HEK293 (cell line): ENCODE data around the gene DPT.

Experiments used
- EGR2 ChIP-seq: fragments of 450-650 bp; formaldehyde crosslinking; IDR thresholded peaks from 2 replicates; pipeline ENCODE4 v1.5.1; 2016; ENCODE audit warnings: low read depth, missing biosample characterization, missing genetic modification characterization
- HOXD13 ChIP-seq: sonication (generic); formaldehyde crosslinking; IDR thresholded peaks from 2 replicates; pipeline ENCODE4 v1.8.0; 2022; ENCODE audit warnings: missing genetic modification reagents, borderline replicate concordance
- INSM2 ChIP-seq: fragments of 450-650 bp; formaldehyde crosslinking; IDR thresholded peaks from 2 replicates; pipeline ENCODE4 v1.5.1; 2016; ENCODE audit warnings: missing biosample characterization, missing genetic modification characterization
- KLF16 ChIP-seq: fragments of 450-650 bp; formaldehyde crosslinking; IDR thresholded peaks from 2 replicates; pipeline ENCODE4 v1.5.1; 2017; ENCODE audit warnings: missing biosample characterization, missing genetic modification characterization
- KLF8 ChIP-seq: fragments of 450-650 bp; formaldehyde crosslinking; IDR thresholded peaks from 2 replicates; pipeline ENCODE4 v1.5.1; 2016; ENCODE audit warnings: missing biosample characterization, missing genetic modification characterization
- MYNN ChIP-seq: fragments of 450-650 bp; formaldehyde crosslinking; IDR thresholded peaks from 2 replicates; pipeline ENCODE4 v1.5.1; 2016; ENCODE audit warnings: missing biosample characterization, missing genetic modification characterization, borderline replicate concordance
- PRDM1 ChIP-seq: fragments of 450-650 bp; formaldehyde crosslinking; IDR thresholded peaks from 2 replicates; pipeline ENCODE4; 2016; ENCODE audit warnings: missing biosample characterization, missing genetic modification characterization
- PRDM4 ChIP-seq: fragments of 450-650 bp; formaldehyde crosslinking; IDR thresholded peaks from 2 replicates; pipeline ENCODE4 v1.5.1; 2017; ENCODE audit warnings: missing biosample characterization, missing genetic modification characterization
- SP3 ChIP-seq: fragments of 450-650 bp; formaldehyde crosslinking; IDR thresholded peaks from 2 replicates; pipeline ENCODE4 v1.5.1; 2016; ENCODE audit warnings: missing biosample characterization, missing genetic modification characterization
- SP7 ChIP-seq: fragments of 450-650 bp; formaldehyde crosslinking; IDR thresholded peaks from 2 replicates; pipeline ENCODE4 v1.5.1; 2016; ENCODE audit warnings: missing biosample characterization, missing genetic modification characterization
- ZBTB48 ChIP-seq: fragments of 450-650 bp; formaldehyde crosslinking; IDR thresholded peaks from 2 replicates; pipeline ENCODE4 v1.5.1; 2016; ENCODE audit warnings: missing biosample characterization, missing genetic modification characterization
- ZEB2 ChIP-seq: fragments of 450-650 bp; formaldehyde crosslinking; IDR thresholded peaks from 2 replicates; pipeline ENCODE4 v1.5.1; 2016; ENCODE audit warnings: missing biosample characterization, missing genetic modification characterization
- ZNF2 ChIP-seq: fragments of 450-650 bp; formaldehyde crosslinking; IDR thresholded peaks from 2 replicates; pipeline ENCODE4 v1.5.1; 2016; ENCODE audit warnings: missing biosample characterization, missing genetic modification characterization
- ZNF239 ChIP-seq: fragments of 450-650 bp; formaldehyde crosslinking; IDR thresholded peaks from 2 replicates; pipeline ENCODE4 v1.5.1; 2016; ENCODE audit warnings: missing biosample characterization, missing genetic modification characterization
- ZNF24 ChIP-seq: fragments of 450-650 bp; formaldehyde crosslinking; IDR thresholded peaks from 2 replicates; pipeline ENCODE4 v1.5.1; 2016; ENCODE audit warnings: missing biosample characterization, missing genetic modification characterization
- ZNF324 ChIP-seq: fragments of 450-650 bp; formaldehyde crosslinking; IDR thresholded peaks from 2 replicates; pipeline ENCODE4 v1.5.1; 2016; ENCODE audit warnings: missing biosample characterization, missing genetic modification characterization
- ZNF335 ChIP-seq: fragments of 450-650 bp; formaldehyde crosslinking; conservative IDR thresholded peaks from 2 replicates; pipeline ENCODE4 v1.5.1; 2016; ENCODE audit warnings: missing biosample characterization, missing genetic modification characterization
- ZNF366 ChIP-seq: fragments of 450-650 bp; formaldehyde crosslinking; conservative IDR thresholded peaks from 2 replicates; pipeline ENCODE4 v1.5.1; 2016; ENCODE audit warnings: missing biosample characterization, missing genetic modification characterization
- ZNF426 ChIP-seq: fragments of 450-650 bp; formaldehyde crosslinking; IDR thresholded peaks from 2 replicates; pipeline ENCODE4 v1.5.1; 2017; ENCODE audit warnings: missing biosample characterization, missing genetic modification characterization, mild to moderate bottlenecking, inconsistent platforms, moderate library complexity
- ZNF501 ChIP-seq: fragments of 450-650 bp; formaldehyde crosslinking; IDR thresholded peaks from 2 replicates; pipeline ENCODE4 v1.5.1; 2016; ENCODE audit warnings: missing biosample characterization, missing genetic modification characterization
- ZNF560 ChIP-seq: fragments of 450-650 bp; formaldehyde crosslinking; IDR thresholded peaks from 2 replicates; pipeline ENCODE4 v1.5.1; 2017; ENCODE audit warnings: missing biosample characterization, missing genetic modification characterization, borderline replicate concordance
- ZNF629 ChIP-seq: fragments of 450-650 bp; formaldehyde crosslinking; IDR thresholded peaks from 2 replicates; pipeline ENCODE4 v1.5.1; 2017; ENCODE audit warnings: missing biosample characterization, missing genetic modification characterization
- ZNF660 ChIP-seq: fragments of 450-650 bp; IDR thresholded peaks from 2 replicates; pipeline ENCODE4 v1.5.1; 2018; ENCODE audit warnings: missing biosample characterization, mild to moderate bottlenecking, missing genetic modification characterization
- ZNF692 ChIP-seq: fragments of 450-650 bp; formaldehyde crosslinking; IDR thresholded peaks from 2 replicates; pipeline ENCODE4 v1.5.1; 2016; ENCODE audit warnings: missing biosample characterization, missing genetic modification characterization
- ZNF707 ChIP-seq: fragments of 450-650 bp; formaldehyde crosslinking; IDR thresholded peaks from 2 replicates; pipeline ENCODE4 v1.5.1; 2016; ENCODE audit warnings: missing biosample characterization, missing genetic modification characterization
- ZNF777 ChIP-seq: fragments of 450-650 bp; formaldehyde crosslinking; IDR thresholded peaks from 2 replicates; pipeline ENCODE4 v1.5.1; 2017; ENCODE audit warnings: missing biosample characterization, missing genetic modification characterization, borderline replicate concordance
- ZNF843 ChIP-seq: fragments of 450-650 bp; formaldehyde crosslinking; IDR thresholded peaks from 2 replicates; pipeline ENCODE4 v1.5.1; 2016; ENCODE audit warnings: missing biosample characterization, missing genetic modification characterization
- ZSCAN5A ChIP-seq: fragments of 450-650 bp; formaldehyde crosslinking; IDR thresholded peaks from 2 replicates; pipeline ENCODE4 v1.5.1; 2016; ENCODE audit warnings: missing biosample characterization, missing genetic modification characterization
- ZXDB ChIP-seq: fragments of 450-650 bp; formaldehyde crosslinking; IDR thresholded peaks from 2 replicates; pipeline ENCODE4 v1.5.1; 2016; ENCODE audit warnings: missing biosample characterization, missing genetic modification characterization

Gene DPT

DNA sequence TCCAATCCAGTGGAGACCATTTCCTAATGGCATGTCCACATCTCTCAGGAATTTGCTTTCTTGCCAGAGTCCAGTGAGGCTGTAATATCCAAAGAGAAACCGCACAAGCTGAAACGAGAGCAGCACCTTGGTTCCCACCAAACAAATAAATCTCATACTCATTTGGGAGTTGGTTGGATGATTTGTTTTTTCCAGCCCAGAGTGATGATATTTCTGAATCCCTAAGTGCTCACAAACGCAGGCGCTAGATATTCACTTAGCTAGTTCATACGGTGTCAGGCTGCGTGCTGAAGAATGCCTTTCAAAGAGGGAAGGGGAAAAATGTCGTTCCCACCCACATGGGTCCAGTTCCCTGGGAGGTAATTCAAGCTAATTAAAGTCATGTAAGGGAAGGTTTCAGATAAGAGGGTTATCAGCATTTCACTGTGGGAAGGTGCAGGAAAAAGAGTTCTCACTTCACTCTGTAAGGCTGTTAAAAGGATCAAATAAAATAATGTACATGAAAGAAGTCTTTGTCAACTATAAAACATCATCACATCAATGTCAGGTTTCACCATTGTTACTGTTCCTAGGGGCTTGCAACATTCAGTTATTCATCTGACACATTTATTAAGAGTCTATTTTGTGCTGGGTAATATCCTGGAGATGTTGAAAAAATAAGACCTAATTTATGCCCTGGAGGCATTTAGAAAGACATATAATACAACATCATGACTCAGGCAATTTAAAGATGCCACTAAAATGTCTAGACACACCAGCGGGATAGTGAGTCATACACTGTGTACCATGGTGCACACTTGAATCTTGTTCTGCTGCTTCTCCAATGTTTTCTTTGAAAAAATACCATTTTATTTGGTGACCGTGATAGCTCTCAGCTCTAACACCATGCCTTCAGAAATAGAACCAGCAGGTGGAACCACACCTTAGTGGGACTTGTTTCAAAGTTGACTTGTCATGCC is 19.3 kb downstream of the DPT start (continued):
- TF ChIP-seq MYNN (tag by site-specific recombination) (no peak), ZNF660 (tag by site-specific recombination) (peak; percentile 58; the same call in 1 of the 2 replicates), PRDM4 (0 out of 2 replicates have a peak, but pooled peaks have one; percentile 28), INSM2 (tag by site-specific recombination) (0 out of 2 replicates have a peak, but pooled peaks have one; percentile 45), ZNF426 (tag by site-specific recombination) (no peak), ZNF501 (tag by site-specific recombination) (0 out of 2 replicates have a peak, but pooled peaks have one; percentile 38), ZNF335 (tag by site-specific recombination) (peak; percentile 63), KLF16 (peak; percentile 34; the same call in 1 of the 2 replicates), SP7 (tag by site-specific recombination) (peak; percentile 75), ZNF629 (tag by site-specific recombination) (peak; percentile 79), ZNF843 (tag by site-specific recombination) (peak; percentile 65), HOXD13 (CRISPR knock-in tag) (0 out of 2 replicates have a peak, but pooled peaks have one; percentile 8), EGR2 (peak; percentile 67), ZXDB (tag by site-specific recombination) (peak; percentile 35; the same call in 1 of the 2 replicates), ZEB2 (tag by site-specific recombination) (peak; percentile 82), ZBTB48 (peak; percentile 69), ZSCAN5A (tag by site-specific recombination) (no peak), ZNF239 (no peak), ZNF366 (tag by site-specific recombination) (peak; percentile 42; the same call in 1 of the 2 replicates), KLF8 (tag by site-specific recombination) (peak; percentile 81), ZNF24 (tag by site-specific recombination) (0 out of 2 replicates have a peak, but pooled peaks have one; percentile 45), SP3 (tag by site-specific recombination) (0 out of 2 replicates have a peak, but pooled peaks have one; percentile 18), PRDM1 (tag by site-specific recombination) (no peak), ZNF692 (tag by site-specific recombination) (0 out of 2 replicates have a peak, but pooled peaks have one; percentile 15), ZNF560 (tag by site-specific recombination) (no peak), ZNF324 (tag by site-specific recombination) (peak; percentile 70; the same call in 1 of the 2 replicates), ZNF2 (tag by site-specific recombination) (0 out of 2 replicates have a peak, but pooled peaks have one; percentile 39), ZNF777 (tag by site-specific recombination) (no peak), ZNF707 (tag by site-specific recombination) (no peak)
